IMR-90 (cell line): Measurements from ENCODE around the gene NOX1.

ENCODE experiments used
- POLR2A ChIP-seq: IDR thresholded peaks from 2 replicates; pipeline ENCODE4 v1.6.1; 2012; ENCODE audit warnings: mild to moderate bottlenecking, low read depth, low read length
- RAD21 ChIP-seq: IDR thresholded peaks from 2 replicates; pipeline ENCODE4 v1.6.1; 2012; ENCODE audit warnings: low read length, improper control_type of control experiment
- TF ChIP-seq, protein P1 (sequence below): conservative IDR thresholded peaks from 2 replicates; pipeline ENCODE4 v1.5.1; 2012; ENCODE audit warnings: mild to moderate bottlenecking, low read depth, low read length, improper control_type of control experiment

GRCh38 chrX:100913111-100913510 lies 39.0 kb upstream of the NOX1 start:
- TF ChIP-seq, protein P1, sequence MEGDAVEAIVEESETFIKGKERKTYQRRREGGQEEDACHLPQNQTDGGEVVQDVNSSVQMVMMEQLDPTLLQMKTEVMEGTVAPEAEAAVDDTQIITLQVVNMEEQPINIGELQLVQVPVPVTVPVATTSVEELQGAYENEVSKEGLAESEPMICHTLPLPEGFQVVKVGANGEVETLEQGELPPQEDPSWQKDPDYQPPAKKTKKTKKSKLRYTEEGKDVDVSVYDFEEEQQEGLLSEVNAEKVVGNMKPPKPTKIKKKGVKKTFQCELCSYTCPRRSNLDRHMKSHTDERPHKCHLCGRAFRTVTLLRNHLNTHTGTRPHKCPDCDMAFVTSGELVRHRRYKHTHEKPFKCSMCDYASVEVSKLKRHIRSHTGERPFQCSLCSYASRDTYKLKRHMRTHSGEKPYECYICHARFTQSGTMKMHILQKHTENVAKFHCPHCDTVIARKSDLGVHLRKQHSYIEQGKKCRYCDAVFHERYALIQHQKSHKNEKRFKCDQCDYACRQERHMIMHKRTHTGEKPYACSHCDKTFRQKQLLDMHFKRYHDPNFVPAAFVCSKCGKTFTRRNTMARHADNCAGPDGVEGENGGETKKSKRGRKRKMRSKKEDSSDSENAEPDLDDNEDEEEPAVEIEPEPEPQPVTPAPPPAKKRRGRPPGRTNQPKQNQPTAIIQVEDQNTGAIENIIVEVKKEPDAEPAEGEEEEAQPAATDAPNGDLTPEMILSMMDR = no peak
- no peak for TF ChIP-seq RAD21
- TF ChIP-seq POLR2A = no peak
